ENCODE measurements around the gene SERGEF. TPM values are rescaled to one million over a fixed set of nuclear protein-coding genes. Genes with fewer than 3 reads are reported as not detected.

The SERGEF gene
- total RNA-seq, 4 donors from 2014 or later = 32.0 to 50.2 (median 37.6) TPM

DNA sequence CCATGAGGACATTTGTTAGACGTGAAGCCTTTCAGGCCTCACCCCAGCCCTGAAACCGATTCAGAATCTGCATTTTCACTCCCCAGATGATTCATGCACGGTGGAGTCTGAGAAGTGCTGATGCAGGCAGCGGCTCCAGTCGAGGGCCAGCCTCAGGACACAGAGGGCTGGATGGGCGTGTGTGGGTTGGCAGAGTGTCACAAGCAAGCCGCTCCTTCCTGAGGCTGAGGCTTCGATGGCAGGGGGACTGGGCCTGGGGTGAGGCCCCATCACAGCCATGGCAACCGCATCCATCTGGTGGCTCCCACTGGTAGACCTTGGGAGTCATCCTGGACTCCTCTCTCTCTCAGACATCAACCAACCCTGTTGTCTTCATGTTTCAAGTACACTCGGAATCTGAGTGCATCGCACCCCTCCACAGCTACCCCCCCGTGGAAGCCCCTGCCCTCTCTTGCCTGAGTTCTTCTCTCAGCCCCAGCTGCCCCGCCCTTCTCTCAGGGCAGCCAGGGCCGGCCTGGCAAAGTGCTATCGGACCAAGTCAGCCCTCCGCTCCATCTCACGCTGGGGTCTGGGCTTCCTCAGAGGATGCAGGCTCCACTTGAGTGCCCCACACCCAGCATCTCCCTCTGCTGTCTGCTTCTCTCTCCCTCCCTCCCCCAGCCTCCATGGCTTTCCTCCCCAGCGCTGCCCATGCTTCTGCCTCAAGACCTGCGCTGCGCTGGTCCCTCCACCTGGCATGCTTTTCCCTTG lies 267.6 kb downstream of the SERGEF start:
- no peak for TF ChIP-seq POLR2AphosphoS5 (IDR thresholded peaks at IDR 0.05)
- TF ChIP-seq EP300 (IDR thresholded peaks at IDR 0.05) = no peak
- no peak for TF ChIP-seq POLR2A (IDR thresholded peaks at IDR 0.05; ENCODE audit: low read depth)
- TF ChIP-seq, protein P1, sequence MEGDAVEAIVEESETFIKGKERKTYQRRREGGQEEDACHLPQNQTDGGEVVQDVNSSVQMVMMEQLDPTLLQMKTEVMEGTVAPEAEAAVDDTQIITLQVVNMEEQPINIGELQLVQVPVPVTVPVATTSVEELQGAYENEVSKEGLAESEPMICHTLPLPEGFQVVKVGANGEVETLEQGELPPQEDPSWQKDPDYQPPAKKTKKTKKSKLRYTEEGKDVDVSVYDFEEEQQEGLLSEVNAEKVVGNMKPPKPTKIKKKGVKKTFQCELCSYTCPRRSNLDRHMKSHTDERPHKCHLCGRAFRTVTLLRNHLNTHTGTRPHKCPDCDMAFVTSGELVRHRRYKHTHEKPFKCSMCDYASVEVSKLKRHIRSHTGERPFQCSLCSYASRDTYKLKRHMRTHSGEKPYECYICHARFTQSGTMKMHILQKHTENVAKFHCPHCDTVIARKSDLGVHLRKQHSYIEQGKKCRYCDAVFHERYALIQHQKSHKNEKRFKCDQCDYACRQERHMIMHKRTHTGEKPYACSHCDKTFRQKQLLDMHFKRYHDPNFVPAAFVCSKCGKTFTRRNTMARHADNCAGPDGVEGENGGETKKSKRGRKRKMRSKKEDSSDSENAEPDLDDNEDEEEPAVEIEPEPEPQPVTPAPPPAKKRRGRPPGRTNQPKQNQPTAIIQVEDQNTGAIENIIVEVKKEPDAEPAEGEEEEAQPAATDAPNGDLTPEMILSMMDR (IDR thresholded peaks at IDR 0.05) = no peak
- Histone ChIP-seq H3K4me1 (no peaks in the 10 kb centered on the region), H3K27me3 (peaks cover 0 to 49% (median 0%) of the 10 kb centered on the region in 4 donors), H3K36me3 (no peaks in the 10 kb centered on the region), H3K4me3 (no peak overlapping the region), H3K9me3 (no peaks in the 10 kb centered on the region), H3K27ac (replicated peaks in 1 of 4) (no peak overlapping the region)
- 88% methylated on average over 19 of the region's 20 CpGs for WGBS
- intact Hi-C loops (cut with DNase I) = no loop called here
- DNase-seq (ENCODE audit: extremely low spot score) = no peak

DNA sequence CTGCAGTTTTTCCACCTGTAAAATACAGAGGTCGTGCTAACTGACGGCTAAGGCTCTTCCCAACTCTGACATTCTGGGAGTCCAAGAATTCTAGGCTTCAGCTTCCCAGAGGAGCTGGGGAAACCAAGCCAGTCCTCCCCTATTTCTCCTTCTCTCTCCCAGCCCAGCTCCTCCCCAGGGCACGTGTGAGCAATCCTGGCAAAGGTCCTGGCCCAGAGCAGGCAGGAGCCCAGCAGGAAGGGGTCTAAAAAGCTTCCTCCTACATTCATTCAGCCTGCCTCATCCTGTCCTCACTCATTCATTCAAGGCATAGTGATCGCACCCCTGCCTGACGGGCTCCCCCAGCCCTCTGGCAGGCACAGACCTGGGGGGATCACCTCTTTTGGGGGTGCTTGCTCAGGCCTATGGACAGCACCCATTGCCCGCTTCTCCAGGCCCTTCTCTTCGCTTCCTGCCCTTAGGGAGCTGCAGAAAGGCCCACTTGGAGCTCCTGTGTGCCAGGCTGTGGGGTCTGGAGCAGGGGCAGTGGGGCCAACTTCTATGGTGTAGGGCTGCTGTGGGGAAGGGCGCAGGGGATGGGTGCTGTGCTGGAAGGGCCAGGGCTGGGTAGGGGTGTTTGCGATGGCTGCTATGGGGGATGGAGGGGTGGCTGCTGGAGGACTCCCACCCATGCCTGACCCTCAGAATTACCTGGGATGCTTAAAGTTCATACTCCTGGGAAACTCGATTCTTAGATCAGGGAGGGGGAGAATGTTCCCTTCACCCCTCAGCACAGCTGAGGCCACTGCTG lies 268.5 kb downstream of the SERGEF start:
- DNase-seq (ENCODE audit: extremely low spot score) = no peak
- intact Hi-C loops (cut with DNase I) = no loop called here
- 81% methylated on average over 6 of the region's 10 CpGs for WGBS
- Histone ChIP-seq H3K4me1 (no peaks in the 10 kb centered on the region), H3K4me3 (no peak overlapping the region), H3K36me3 (no peaks in the 10 kb centered on the region), H3K27me3 (peaks cover 0 to 58% (median 0%) of the 10 kb centered on the region in 4 donors), H3K27ac (replicated peaks in 1 of 4) (no peak overlapping the region), H3K9me3 (no peaks in the 10 kb centered on the region)
- TF ChIP-seq POLR2A (IDR thresholded peaks at IDR 0.05; ENCODE audit: low read depth) (no peak), EP300 (IDR thresholded peaks at IDR 0.05) (no peak), POLR2AphosphoS5 (IDR thresholded peaks at IDR 0.05) (no peak)
- TF ChIP-seq, protein P1 (IDR thresholded peaks at IDR 0.05) = no peak

DNA sequence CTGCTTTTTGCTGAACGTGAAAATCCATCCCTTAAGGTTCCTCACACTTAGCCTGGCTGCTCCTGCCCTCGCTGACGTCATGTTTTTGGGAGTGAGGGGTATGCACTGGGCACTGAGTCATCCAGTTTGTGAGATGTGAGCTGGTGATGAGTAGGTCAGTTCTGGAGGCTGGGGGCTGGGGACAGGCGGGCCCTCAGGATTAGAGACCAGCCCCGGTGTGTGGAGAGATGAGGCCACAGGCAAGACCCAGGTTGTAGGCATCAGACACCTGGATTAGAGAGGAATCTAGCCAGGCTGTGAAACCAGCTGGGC lies 269.1 kb downstream of the SERGEF start:
- Histone ChIP-seq H3K27me3 (peaks cover 0 to 64% (median 3%) of the 10 kb centered on the region in 4 donors), H3K36me3 (no peaks in the 10 kb centered on the region), H3K9me3 (no peaks in the 10 kb centered on the region), H3K4me1 (no peaks in the 10 kb centered on the region), H3K27ac (replicated peaks in 1 of 4) (no peak overlapping the region), H3K4me3 (no peak overlapping the region)
- intact Hi-C loops (cut with DNase I) = no loop called here
- WGBS = 78% methylated on average over 5 of the region's 5 CpGs
- TF ChIP-seq EP300 (IDR thresholded peaks at IDR 0.05) = no peak
- TF ChIP-seq, protein P1 (IDR thresholded peaks at IDR 0.05) = no peak
- no peak for TF ChIP-seq POLR2A (IDR thresholded peaks at IDR 0.05; ENCODE audit: low read depth)
- no peak for TF ChIP-seq POLR2AphosphoS5 (IDR thresholded peaks at IDR 0.05)
- no peak for DNase-seq (ENCODE audit: extremely low spot score)

GRCh38 chr11:17743026-17743807 lies 269.6 kb downstream of the SERGEF start:
- 88% methylated on average over 13 of the region's 13 CpGs for WGBS
- no peak overlapping the region for H3K4me3 ChIP-seq
- H3K36me3 ChIP-seq = no peaks in the 10 kb centered on the region
- H3K27me3 ChIP-seq = peaks cover 0 to 68% (median 8%) of the 10 kb centered on the region in 4 donors
- TF ChIP-seq POLR2AphosphoS5 (IDR thresholded peaks at IDR 0.05) (no peak), POLR2A (IDR thresholded peaks at IDR 0.05; ENCODE audit: low read depth) (no peak)
- no peaks in the 10 kb centered on the region for H3K4me1 ChIP-seq
- no peak overlapping the region for H3K27ac ChIP-seq (replicated peaks in 1 of 4)
- no peaks in the 10 kb centered on the region for H3K9me3 ChIP-seq
- intact Hi-C loops (cut with DNase I) = no loop called here
- no peak for DNase-seq (ENCODE audit: extremely low spot score)

DNA sequence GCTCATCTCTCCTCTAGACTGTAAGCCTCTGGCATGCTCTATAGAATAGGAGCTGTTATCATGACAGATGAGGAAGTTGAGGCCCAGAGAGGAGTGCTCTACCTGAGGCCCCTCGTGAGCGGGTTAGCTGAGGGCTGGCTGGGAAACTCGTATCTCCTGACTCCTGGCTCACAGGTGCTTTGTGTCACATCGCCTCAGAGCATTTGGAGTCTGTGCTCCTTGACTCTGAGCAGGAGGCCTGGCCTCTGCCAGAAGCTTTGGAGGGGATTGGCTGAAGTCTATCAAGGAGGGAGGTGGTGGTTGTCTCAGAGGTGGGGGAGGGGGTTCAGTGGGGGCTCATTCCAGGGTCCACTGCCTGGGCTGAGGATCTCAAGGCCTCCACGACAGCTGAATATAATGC lies 270.8 kb downstream of the SERGEF start:
- Histone ChIP-seq H3K4me1 (no peaks in the 10 kb centered on the region), H3K27ac (replicated peaks in 1 of 4) (no peak overlapping the region), H3K36me3 (no peaks in the 10 kb centered on the region), H3K27me3 (peaks cover 0 to 68% (median 19%) of the 10 kb centered on the region in 4 donors), H3K9me3 (no peaks in the 10 kb centered on the region), H3K4me3 (no peak overlapping the region)
- no peak for DNase-seq (ENCODE audit: extremely low spot score)
- intact Hi-C loops (cut with DNase I) = no loop called here
- TF ChIP-seq EP300 (IDR thresholded peaks at IDR 0.05) (no peak), POLR2A (IDR thresholded peaks at IDR 0.05; ENCODE audit: low read depth) (no peak), POLR2AphosphoS5 (IDR thresholded peaks at IDR 0.05) (no peak)
- TF ChIP-seq, protein P1 (IDR thresholded peaks at IDR 0.05) = no peak
- WGBS = 77% methylated on average over 5 of the region's 5 CpGs

All from esophagus muscularis mucosa (tissue), 4 donors.